HUES64 (cell line): ENCODE measurements around the gene ASCL1.

Source experiments
- H3K27ac ChIP-seq: 2 replicates; pipeline ENCODE4 v1.7.0; 2013; ENCODE audit warnings: low read depth, low read length, inconsistent platforms
- H3K27me3 ChIP-seq: 2 replicates; pipeline ENCODE4 v1.6.1; 2013; ENCODE audit warnings: mild to moderate bottlenecking, low read length; ENCODE audit not compliant: insufficient read depth
- H3K36me3 ChIP-seq: 2 replicates; pipeline ENCODE4 v1.6.1; 2013; ENCODE audit warnings: mild to moderate bottlenecking, low read length; ENCODE audit not compliant: insufficient read depth
- H3K4me1 ChIP-seq: 2 replicates; pipeline ENCODE4 v1.6.1; 2013; ENCODE audit warnings: mild to moderate bottlenecking, low read length, moderate library complexity; ENCODE audit not compliant: insufficient read depth
- H3K4me3 ChIP-seq: 2 replicates; pipeline ENCODE4 v1.5.1; 2013; ENCODE audit warnings: mild to moderate bottlenecking, low read length, moderate library complexity
- H3K9ac ChIP-seq: 2 replicates; pipeline ENCODE4 v1.6.1; 2013; ENCODE audit warnings: mild to moderate bottlenecking, low read depth, low read length
- H3K9me3 ChIP-seq: 2 replicates; pipeline ENCODE4 v1.6.1; 2013; ENCODE audit warnings: low read depth, low read length; ENCODE audit not compliant: insufficient read depth
- WGBS: fragments of 150-250, 120-280 bp; methylation state at CpG from one replicate; pipeline ENCODE4 v1.1.7; 2013; ENCODE audit warnings: missing lambda C conversion rate; 5-methylcytosine and 5-hydroxymethylcytosine counted together

The ASCL1 gene

GRCh38 chr12:102962986-102963385 is 5.5 kb downstream of the ASCL1 start:
- H3K27me3 ChIP-seq = peaks cover 100% of the 10 kb centered on the region
- H3K4me3 ChIP-seq = no peak overlapping the region
- no peak overlapping the region for H3K9ac ChIP-seq
- H3K4me1 ChIP-seq = peaks cover 33% of the 10 kb centered on the region
- 0% methylated on average over 2 of the region's 3 CpGs for WGBS
- no peak overlapping the region for H3K27ac ChIP-seq
- peaks cover 12% of the 10 kb centered on the region for H3K9me3 ChIP-seq
- H3K36me3 ChIP-seq = no peaks in the 10 kb centered on the region

GRCh38 chr12:102963796-102964195 is 6.3 kb downstream of the ASCL1 start:
- 77% methylated on average over 3 of the region's 4 CpGs for WGBS
- H3K27ac ChIP-seq = no peak overlapping the region
- H3K9ac ChIP-seq = no peak overlapping the region
- no peaks in the 10 kb centered on the region for H3K36me3 ChIP-seq
- no peak overlapping the region for H3K4me3 ChIP-seq
- H3K9me3 ChIP-seq = peaks cover 12% of the 10 kb centered on the region
- peaks cover 100% of the 10 kb centered on the region for H3K27me3 ChIP-seq
- peaks cover 32% of the 10 kb centered on the region for H3K4me1 ChIP-seq

GRCh38 chr12:102964872-102965271 is 7.4 kb downstream of the ASCL1 start:
- no peak overlapping the region for H3K27ac ChIP-seq
- no peaks in the 10 kb centered on the region for H3K36me3 ChIP-seq
- under 1% methylated on average over 21 of the region's 21 CpGs for WGBS
- H3K9me3 ChIP-seq = peaks cover 12% of the 10 kb centered on the region
- peaks cover 30% of the 10 kb centered on the region for H3K4me1 ChIP-seq
- no peak overlapping the region for H3K9ac ChIP-seq
- H3K4me3 ChIP-seq = peak overlapping the region; percentile 38
- H3K27me3 ChIP-seq = peaks cover 100% of the 10 kb centered on the region

- Histone ChIP-seq H3K4me1 (peaks cover 32% of the 10 kb centered on the region), H3K27ac (no peak overlapping the region), H3K4me3 (peak overlapping the region; percentile 38), H3K36me3 (no peaks in the 10 kb centered on the region), H3K9ac (no peak overlapping the region), H3K27me3 (peaks cover 100% of the 10 kb centered on the region), H3K9me3 (peaks cover 12% of the 10 kb centered on the region)
- WGBS = 2% methylated on average over 38 of the region's 38 CpGs
These were observed 8.0 kb downstream of the ASCL1 start for GRCh38 chr12:102965281-102966155.

GRCh38 chr12:102966200-102966863 is 8.9 kb downstream of the ASCL1 start:
- Histone ChIP-seq H3K9ac (no peak overlapping the region), H3K9me3 (peaks cover 12% of the 10 kb centered on the region), H3K4me3 (no peak overlapping the region), H3K27me3 (peaks cover 100% of the 10 kb centered on the region), H3K27ac (no peak overlapping the region), H3K36me3 (no peaks in the 10 kb centered on the region), H3K4me1 (peaks cover 34% of the 10 kb centered on the region)
- 23% methylated on average over 12 of the region's 12 CpGs for WGBS

GRCh38 chr12:102970780-102971179 is 13.3 kb downstream of the ASCL1 start:
- no peak overlapping the region for H3K9ac ChIP-seq
- no peak overlapping the region for H3K27ac ChIP-seq
- no peak overlapping the region for H3K4me3 ChIP-seq
- H3K4me1 ChIP-seq = peaks cover 13% of the 10 kb centered on the region; the same call in 1 of the 2 replicates
- no peaks in the 10 kb centered on the region for H3K9me3 ChIP-seq
- WGBS = 19% methylated on average over 4 of the region's 4 CpGs
- H3K36me3 ChIP-seq = no peaks in the 10 kb centered on the region
- peaks cover 83% of the 10 kb centered on the region for H3K27me3 ChIP-seq

GRCh38 chr12:102971227-102971626 is 13.8 kb downstream of the ASCL1 start:
- Histone ChIP-seq H3K9ac (no peak overlapping the region), H3K9me3 (no peaks in the 10 kb centered on the region), H3K27ac (no peak overlapping the region), H3K4me3 (no peak overlapping the region), H3K27me3 (peaks cover 79% of the 10 kb centered on the region), H3K4me1 (peaks cover 9% of the 10 kb centered on the region; the same call in 1 of the 2 replicates), H3K36me3 (no peaks in the 10 kb centered on the region)
- WGBS = 96% methylated on average over 3 of the region's 3 CpGs

GRCh38 chr12:102973583-102973982 is 16.1 kb downstream of the ASCL1 start:
- no peak overlapping the region for H3K9ac ChIP-seq
- H3K4me3 ChIP-seq = no peak overlapping the region
- H3K27ac ChIP-seq = no peak overlapping the region
- no peaks in the 10 kb centered on the region for H3K9me3 ChIP-seq
- no peaks in the 10 kb centered on the region for H3K36me3 ChIP-seq
- H3K27me3 ChIP-seq = peaks cover 55% of the 10 kb centered on the region
- peaks cover 8% of the 10 kb centered on the region; the same call in 1 of the 2 replicates for H3K4me1 ChIP-seq

GRCh38 chr12:102976609-102977280 is 19.3 kb downstream of the ASCL1 start:
- Histone ChIP-seq H3K36me3 (no peaks in the 10 kb centered on the region), H3K27me3 (peaks cover 24% of the 10 kb centered on the region), H3K9ac (no peak overlapping the region), H3K4me3 (no peak overlapping the region), H3K27ac (no peak overlapping the region), H3K4me1 (no peaks in the 10 kb centered on the region), H3K9me3 (no peaks in the 10 kb centered on the region)
- 89% methylated on average over 4 of the region's 5 CpGs for WGBS

GRCh38 chr12:102977945-102978706 is 20.7 kb downstream of the ASCL1 start:
- Histone ChIP-seq H3K27ac (no peak overlapping the region), H3K4me3 (no peak overlapping the region), H3K4me1 (no peaks in the 10 kb centered on the region), H3K9me3 (no peaks in the 10 kb centered on the region), H3K27me3 (peaks cover 11% of the 10 kb centered on the region), H3K36me3 (no peaks in the 10 kb centered on the region), H3K9ac (no peak overlapping the region)
- 90% methylated on average over 16 of the region's 16 CpGs for WGBS
